ENCODE measurements around the gene GLIS1. TPM values are rescaled to one million over a fixed set of nuclear protein-coding genes. Genes with fewer than 3 reads are reported as not detected.

GLIS1 gene
- total and polyA plus RNA-seq, 2 experiments from 2014 or later, result 0.77 to 0.95 TPM

- Histone ChIP-seq H3K9me3 (ENCODE audit: low read depth) (no peaks in the 10 kb centered on the region), H3K27ac (no peak overlapping the region), H3K27me3 (no peaks in the 10 kb centered on the region), H3K4me3 (no peak overlapping the region), H3K36me3 (no peaks in the 10 kb centered on the region), H3K4me1 (ENCODE audit: low read depth) (no peaks in the 10 kb centered on the region)
- no peak for DNase-seq (ENCODE audit: low read depth in 1 of 2, low spot score in 1 of 2)
- no peak for TF ChIP-seq CTCF (IDR thresholded peaks at IDR 0.05; ENCODE audit: low read depth, low read length)
Observed at GRCh38 chr1:53606197-53606596, 132.8 kb downstream of the GLIS1 start.

- no peak for TF ChIP-seq CTCF (IDR thresholded peaks at IDR 0.05; ENCODE audit: low read depth, low read length)
- Histone ChIP-seq H3K27ac (no peak overlapping the region), H3K4me3 (no peak overlapping the region), H3K9me3 (ENCODE audit: low read depth) (no peaks in the 10 kb centered on the region), H3K27me3 (no peaks in the 10 kb centered on the region), H3K36me3 (no peaks in the 10 kb centered on the region), H3K4me1 (ENCODE audit: low read depth) (no peaks in the 10 kb centered on the region)
- DNase-seq (ENCODE audit: low read depth in 1 of 2, low spot score in 1 of 2), result no peak
Observed at GRCh38 chr1:53605181-53605580, 133.8 kb downstream of the GLIS1 start.

DNA sequence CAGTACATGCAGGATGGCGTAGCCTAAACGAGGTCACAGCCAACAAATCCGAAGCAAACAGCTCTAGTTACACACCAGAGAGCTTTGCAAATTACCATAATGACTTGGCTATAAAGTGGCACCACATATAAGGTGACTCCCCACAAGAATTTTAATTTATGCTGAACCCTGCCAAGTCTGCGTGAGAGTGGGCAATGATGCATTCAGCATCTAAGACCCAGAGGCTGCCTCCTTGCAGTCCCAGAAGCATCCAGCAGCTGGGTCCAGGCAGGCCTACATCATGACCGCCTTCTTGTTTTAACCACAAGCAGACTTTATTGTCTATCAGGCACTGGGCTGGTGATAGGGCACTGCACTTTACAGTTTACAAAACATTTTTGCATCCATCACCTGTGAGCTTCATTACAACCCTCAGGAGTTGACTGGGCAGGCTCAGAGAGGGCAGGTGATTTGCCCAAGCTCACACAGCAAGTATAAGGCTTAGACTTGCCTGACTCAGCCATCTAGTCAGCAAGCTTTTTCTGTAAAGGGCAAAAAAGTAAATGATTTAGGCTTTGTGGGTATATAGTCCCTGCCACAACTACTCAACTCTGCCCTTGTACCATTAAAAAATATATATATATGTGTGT is 134.6 kb downstream of the GLIS1 start:
- Histone ChIP-seq H3K27me3 (no peaks in the 10 kb centered on the region), H3K4me3 (no peak overlapping the region), H3K36me3 (no peaks in the 10 kb centered on the region), H3K9me3 (ENCODE audit: low read depth) (no peaks in the 10 kb centered on the region), H3K4me1 (ENCODE audit: low read depth) (no peaks in the 10 kb centered on the region), H3K27ac (no peak overlapping the region)
- no peak for TF ChIP-seq CTCF (IDR thresholded peaks at IDR 0.05; ENCODE audit: low read depth, low read length)
- DNase-seq (ENCODE audit: low read depth in 1 of 2, low spot score in 1 of 2), result no peak

GRCh38 chr1:53603431-53603830 is 135.5 kb downstream of the GLIS1 start:
- Histone ChIP-seq H3K4me1 (ENCODE audit: low read depth) (no peaks in the 10 kb centered on the region), H3K27ac (no peak overlapping the region), H3K4me3 (no peak overlapping the region), H3K27me3 (no peaks in the 10 kb centered on the region), H3K9me3 (ENCODE audit: low read depth) (no peaks in the 10 kb centered on the region), H3K36me3 (no peaks in the 10 kb centered on the region)
- no peak for DNase-seq (ENCODE audit: low read depth in 1 of 2, low spot score in 1 of 2)
- no peak for TF ChIP-seq CTCF (IDR thresholded peaks at IDR 0.05; ENCODE audit: low read depth, low read length)

- H3K9me3 ChIP-seq (ENCODE audit: low read depth), result no peaks in the 10 kb centered on the region
- H3K36me3 ChIP-seq, result no peaks in the 10 kb centered on the region
- no peaks in the 10 kb centered on the region for H3K4me1 ChIP-seq (ENCODE audit: low read depth)
- DNase-seq (ENCODE audit: low read depth in 1 of 2, low spot score in 1 of 2), result no peak
- no peaks in the 10 kb centered on the region for H3K27me3 ChIP-seq
- no peak overlapping the region for H3K27ac ChIP-seq
- TF ChIP-seq CTCF (IDR thresholded peaks at IDR 0.05; ENCODE audit: low read depth, low read length), result no peak
- no peak overlapping the region for H3K4me3 ChIP-seq
Observed at GRCh38 chr1:53601867-53602775, 136.8 kb downstream of the GLIS1 start.

Measured in cardiac muscle cell (in vitro differentiated cells and primary cell).